HepG2 (cell line): ENCODE results near the gene IGHMBP2. TPM values are rescaled to one million over a fixed set of nuclear protein-coding genes. Genes with fewer than 3 reads are reported as not detected.

ENCODE experiments used
- ATAC-seq: fragments of 200-7000 bp; cut with Tn5 transposase; 3 replicates; pipeline ENCODE4 v1.9.1; 2020; ENCODE audit warnings: mild to moderate bottlenecking, moderate library complexity
- BruUV-seq: library from RNA; stranded (reverse); fragments of 400-500 nt; replicated peaks from 2 replicates; lab custom pipeline; 2021; lab: Mats Ljungman, UMichigan
- CTCF ChIA-PET: fragments of 300-600 bp; formaldehyde crosslinking; extraction: SDS; loops from one replicate; lab custom pipeline; 2021; ENCODE audit warnings: low total read pairs, inconsistent platforms, low intra/inter-chr PET ratio; lab: Yijun Ruan, JAX
- POLR2A ChIA-PET: fragments of 350-600 bp; sonication (Branson Sonifier 250); formaldehyde crosslinking; loops from one replicate; lab custom pipeline; 2020; ENCODE audit warnings: antibody characterized with exemption, inconsistent platforms; lab: Yijun Ruan, JAX
- DNase-seq: peaks from one replicate; pipeline ENCODE4 v3.0.0-alpha.2; 2015; ENCODE audit warnings: low spot score
- FAIRE-seq: peaks from 3 replicates; lab custom pipeline; 2011; peaks lifted over from hg19 to GRCh38; lab: Jason Lieb, UNC
- H2AFZ ChIP-seq: one replicate; pipeline ENCODE4 v1.6.1; 2011; ENCODE audit warnings: low read length, inconsistent platforms
- H3K27ac ChIP-seq: fragments of 300-600 bp; 3 replicates; pipeline ENCODE4 v1.8.0; 2011; ENCODE audit warnings: mixed run types, mild to moderate bottlenecking, mixed read lengths, low read length, inconsistent platforms; ENCODE audit not compliant: insufficient read depth; ENCODE audit errors: extremely low read length
- H3K27me3 ChIP-seq, 2 experiments: fragments of 200-600 bp in 1 of 2; 2 replicates in 1 of 2; 3 replicates in 1 of 2; pipeline versions ENCODE4 v1.6.0 to v1.8.0; 2011; ENCODE audit warnings: low read length in 2 of 2, mild to moderate bottlenecking in 2 of 2, moderate library complexity in 2 of 2, inconsistent platforms in 1 of 2; ENCODE audit not compliant: insufficient read depth in 2 of 2, control insufficient read depth in 1 of 2
- H3K36me3 ChIP-seq, 2 experiments: fragments of 200-600 bp in 1 of 2; replicated peaks in 1 of 2; 2 replicates in 1 of 2; 3 replicates in 1 of 2; pipeline versions ENCODE4 v1.5.1 to v1.8.0; 2011; ENCODE audit warnings: low read length in 2 of 2, inconsistent platforms in 1 of 2; ENCODE audit not compliant: insufficient read depth in 2 of 2, control insufficient read depth in 1 of 2
- H3K4me1 ChIP-seq: 2 replicates; pipeline ENCODE4 v1.5.1; 2012; ENCODE audit warnings: low read length, inconsistent platforms; ENCODE audit not compliant: insufficient read depth
- H3K4me2 ChIP-seq: 2 replicates; pipeline ENCODE4 v1.6.0; 2011; ENCODE audit warnings: low read depth, low read length, inconsistent platforms
- H3K4me3 ChIP-seq, 3 experiments: fragments of 200-600 bp in 1 of 3; sonication (generic), shearing (Covaris generic) in 1 of 3; replicated peaks in 1 of 3; 2 replicates each; pipeline ENCODE4 v1.5.1; 2011 to 2016; ENCODE audit warnings: low read length in 3 of 3, inconsistent platforms in 2 of 3, low read depth in 2 of 3, mild to moderate bottlenecking in 2 of 3, control low read depth in 1 of 3, mixed read lengths in 1 of 3; ENCODE audit not compliant: insufficient read depth in 1 of 3
- H3K79me2 ChIP-seq: one replicate; pipeline ENCODE4 v1.6.1; 2011; ENCODE audit warnings: low read length, inconsistent platforms; ENCODE audit not compliant: insufficient read depth
- H3K9ac ChIP-seq: 2 replicates; pipeline ENCODE4 v1.6.0; 2011; ENCODE audit warnings: mild to moderate bottlenecking, low read depth, low read length, inconsistent platforms; ENCODE audit not compliant: insufficient read depth
- H3K9me3 ChIP-seq: 2 replicates; pipeline ENCODE4 v1.5.1; 2012; ENCODE audit warnings: mild to moderate bottlenecking, low read length
- H4K20me1 ChIP-seq: 2 replicates; pipeline ENCODE4 v1.6.0; 2011; ENCODE audit warnings: inconsistent platforms, mild to moderate bottlenecking, low read length, moderate library complexity; ENCODE audit not compliant: insufficient read depth
- ARHGAP35 ChIP-seq: sonication (generic); formaldehyde crosslinking; IDR thresholded peaks from 2 replicates; pipeline ENCODE4 v1.9.0; 2022; ENCODE audit warnings: mild to moderate bottlenecking, inconsistent platforms, moderate library complexity, missing genetic modification reagents, borderline replicate concordance
- EEA1 ChIP-seq: sonication (generic); formaldehyde crosslinking; IDR thresholded peaks from 2 replicates; pipeline ENCODE4 v1.5.1; 2020; ENCODE audit warnings: mild to moderate bottlenecking, missing genetic modification reagents, borderline replicate concordance
- HDAC1 ChIP-seq: sonication (generic); formaldehyde crosslinking; IDR thresholded peaks from 2 replicates; pipeline ENCODE4 v1.5.1; 2020; ENCODE audit warnings: mild to moderate bottlenecking, missing genetic modification reagents
- ISX ChIP-seq: sonication (generic); formaldehyde crosslinking; conservative IDR thresholded peaks from 2 replicates; pipeline ENCODE4 v1.5.0; 2020; ENCODE audit warnings: missing genetic modification reagents
- MAZ ChIP-seq, 2 experiments: sonication (generic) in 1 of 2; formaldehyde crosslinking in 1 of 2; IDR thresholded peaks; 2 replicates each; pipeline versions ENCODE4 v1.5.0 to v1.6.1; 2012 to 2020; ENCODE audit warnings: low read depth in 2 of 2, mild to moderate bottlenecking in 2 of 2, borderline replicate concordance in 1 of 2, improper control_type of control experiment in 1 of 2, low read length in 1 of 2, missing genetic modification reagents in 1 of 2, moderate library complexity in 1 of 2
- RARA ChIP-seq: IDR thresholded peaks from 2 replicates; pipeline ENCODE4 v1.6.1; 2016; ENCODE audit warnings: missing genetic modification reagents, missing compliant biosample characterization
- ZFP62 ChIP-seq: sonication (generic); formaldehyde crosslinking; IDR thresholded peaks from 2 replicates; pipeline ENCODE4 v1.4.0; 2020; ENCODE audit warnings: missing genetic modification reagents
- ZNF142 ChIP-seq: sonication (generic); formaldehyde crosslinking; IDR thresholded peaks from 2 replicates; pipeline ENCODE4 v1.4.0; 2020; ENCODE audit warnings: missing genetic modification reagents
- ZNF326 ChIP-seq: sonication (generic); formaldehyde crosslinking; IDR thresholded peaks from 2 replicates; pipeline ENCODE4 v1.4.0; 2020; ENCODE audit warnings: missing genetic modification reagents, borderline replicate concordance
- ZNF468 ChIP-seq: sonication (generic); formaldehyde crosslinking; IDR thresholded peaks from 2 replicates; pipeline ENCODE4 v1.8.0; 2022; ENCODE audit warnings: mild to moderate bottlenecking, moderate library complexity, missing genetic modification reagents
- WGBS: methylation state at CpG from one replicate; pipeline ENCODE4 v1.1.6; 2017; ENCODE audit warnings: low lambda C conversion rate; 5-methylcytosine and 5-hydroxymethylcytosine counted together
- in situ Hi-C: cut with HindIII; loops from 2 replicates; pipeline ENCODE4 v1.10.0; 2017; ENCODE audit warnings: low pct_unique_long_range_greater_than_20kb; ENCODE audit not compliant: extremely low pct_ligation_motif_present
- intact Hi-C: fragments of 100-400 bp; cut with micrococcal nuclease; formaldehyde crosslinking; loops from one replicate; pipeline ENCODE4 v1.10.0; 2022; ENCODE audit not compliant: unreplicated experiment
- polyA plus RNA-seq, 8 experiments: library from polyadenylated mRNA; depleted of rRNA in 3 of 8; stranded (reverse) in 7 of 8; unstranded in 1 of 8; fragments of >200 nt; fragmentation: Illumina TruSeq in 4 of 8; extraction: Trizol in 4 of 8; gene quantifications; 2 replicates each; pipeline versions ENCODE4 v1.2.1 to v1.2.3, GENCODE V29; 2011 to 2016; ENCODE audit warnings: low read depth in 4 of 8, missing spikeins in 1 of 8, mixed read lengths in 1 of 8; ENCODE audit not compliant: insufficient read depth in 1 of 8
- total RNA-seq, 5 experiments: library from RNA; depleted of rRNA; stranded (reverse); fragments of >200 nt; fragmentation: Illumina TruSeq; extraction: Trizol; gene quantifications; 2 replicates each; pipeline ENCODE4 v1.2.3, GENCODE V29; 2016; ENCODE audit warnings: low read depth in 1 of 5

Gene IGHMBP2
- total and polyA plus RNA-seq, 2 of the 13 experiments (the other 11 are each of a cell fraction or from before 2014, with no cell fraction given), result 8.9 to 9.9 TPM

- Histone ChIP-seq H3K4me3 (no peak overlapping the region), H3K4me2 (no peak overlapping the region), H4K20me1 (no peaks in the 10 kb centered on the region), H3K79me2 (no peaks in the 10 kb centered on the region), H3K27ac (no peak overlapping the region), H3K9me3 (no peaks in the 10 kb centered on the region), H3K9ac (no peak overlapping the region), H3K4me1 (no peaks in the 10 kb centered on the region), H2AFZ (no peak overlapping the region), H3K36me3 (peaks cover 27 to 54% of the 10 kb centered on the region in 2 experiments; a peak in 4 of 5 replicates), H3K27me3 (no peaks in the 10 kb centered on the region; a peak in 1 of 5 replicates)
- DNase-seq, result no peak
- FAIRE-seq, result no peak
- WGBS, result over 99% methylated on average over 9 of the region's 12 CpGs
- intact Hi-C loops, result no loop called here
- CTCF ChIA-PET, result no interaction called here
- in situ Hi-C loops, result no loop called here
- ATAC-seq, result no peak
- BruUV-seq, result no TSS peak
- TF ChIP-seq RARA (CRISPR knock-in tag) (no peak), EEA1 (CRISPR knock-in tag) (no peak), ZNF468 (CRISPR knock-in tag) (no peak), HDAC1 (CRISPR knock-in tag) (no peak), ISX (no peak), ARHGAP35 (CRISPR knock-in tag) (no peak)
- POLR2A ChIA-PET, result no interaction called here
Observed at GRCh38 chr11:68934321-68934645, 30.6 kb downstream of the IGHMBP2 start.

GRCh38 chr11:68934666-68935065, 31.0 kb downstream of the IGHMBP2 start:
- H3K27me3 ChIP-seq, result no peaks in the 10 kb centered on the region; a peak in 1 of 5 replicates
- TF ChIP-seq ZNF326 (no peak), ZNF142 (CRISPR knock-in tag) (no peak), ZFP62 (no peak), MAZ (IDR thresholded peaks at IDR 0.05; ENCODE audit: borderline replicate concordance, low read depth, low read length) (no peak), MAZ (CRISPR knock-in tag; IDR thresholded peaks at IDR 0.05; ENCODE audit: low read depth) (no peak)
- TF ChIP-seq, all 625 proteins: peak for 0
- Histone ChIP-seq H3K79me2 (no peaks in the 10 kb centered on the region), H3K9ac (no peak overlapping the region), H3K4me2 (no peak overlapping the region), H4K20me1 (no peaks in the 10 kb centered on the region), H3K27ac (no peak overlapping the region), H3K4me1 (no peaks in the 10 kb centered on the region), H3K36me3 (peaks cover 24 to 50% of the 10 kb centered on the region in 2 experiments; a peak in 4 of 5 replicates), H2AFZ (no peak overlapping the region), H3K9me3 (no peaks in the 10 kb centered on the region), H3K4me3 (no peak overlapping the region)
- DNase-seq, result no peak
- WGBS, result 97% methylated on average over 12 of the region's 13 CpGs
- ATAC-seq, result no peak
- ChIA-PET POLR2A (no interaction called here), CTCF (no interaction called here)
- intact Hi-C loops (no loop called here), in situ Hi-C loops (no loop called here)
- BruUV-seq, result no TSS peak
- FAIRE-seq, result no peak
